GM21528 (cell line): Measurements from ENCODE around the gene GARIN5A.

ENCODE experiments used
- ATAC-seq: cut with Tn5 transposase; IDR thresholded peaks from one replicate; pipeline ENCODE4 v1.9.1; 2021; ENCODE audit warnings: mild to moderate bottlenecking, moderate library complexity; ENCODE audit not compliant: unreplicated experiment, low FRiP score

Gene GARIN5A

DNA sequence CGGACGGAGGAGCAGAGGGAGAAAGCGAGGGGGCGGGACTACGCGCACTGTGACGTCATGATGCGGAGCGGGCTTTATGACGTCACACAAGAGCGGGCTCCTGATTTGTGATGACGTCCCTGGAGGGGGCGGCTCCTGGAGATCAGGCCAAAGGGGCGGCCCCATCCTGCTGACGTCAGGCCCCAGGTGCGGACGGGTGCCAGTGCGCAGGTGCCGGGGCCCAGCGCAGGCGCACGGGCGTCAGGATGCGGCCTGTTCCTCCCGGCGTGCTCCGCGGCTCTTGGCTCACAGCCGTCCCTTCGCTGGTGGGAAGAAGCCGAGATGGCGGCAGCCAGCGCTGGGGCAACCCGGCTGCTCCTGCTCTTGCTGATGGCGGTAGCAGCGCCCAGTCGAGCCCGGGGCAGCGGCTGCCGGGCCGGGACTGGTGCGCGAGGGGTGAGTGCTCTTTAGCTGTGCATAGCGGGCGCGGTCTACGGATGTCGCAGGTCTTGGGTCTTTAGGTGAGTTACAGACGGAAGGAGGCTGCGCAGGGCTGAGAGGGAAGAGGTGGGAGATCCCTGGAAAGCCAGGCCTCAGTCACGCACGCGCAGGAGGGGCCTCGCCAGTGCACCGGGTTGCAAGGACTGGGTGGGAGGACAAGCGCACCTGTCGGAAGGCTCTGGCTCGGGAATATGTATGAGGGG is at the start of gene GARIN5A, which contains the start of gene EMC10:
GARIN5A (minus strand) TSS at position 625 of the 683 bp plus-strand sequence; CDS start at position 165, 460 bp downstream.
EMC10 (plus strand) TSS at position 284 of the 683 bp plus-strand sequence; CDS start at position 322, 38 bp downstream.
- ATAC-seq, result peak; percentile 67

DNA sequence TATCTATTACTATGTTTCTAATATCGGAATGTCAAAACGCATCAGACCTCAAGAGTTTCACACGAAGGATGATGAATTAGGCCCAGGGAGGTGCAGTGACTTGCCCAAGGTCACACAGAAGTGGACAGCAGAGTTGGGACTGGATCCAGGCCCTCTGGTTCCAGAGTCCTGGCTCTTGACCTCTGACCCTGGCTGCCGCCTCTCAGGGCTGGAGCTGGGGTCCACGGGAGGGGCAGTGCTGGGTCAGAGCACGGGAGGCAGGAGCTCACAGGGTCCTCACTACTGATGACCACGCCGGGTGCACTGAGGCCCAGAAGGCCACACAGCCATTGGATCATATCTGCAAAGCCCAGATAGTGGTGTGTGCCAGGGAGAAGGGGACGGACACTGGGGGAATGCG is 46.2 kb upstream of the GARIN5A start:
- ATAC-seq, result no peak

DNA sequence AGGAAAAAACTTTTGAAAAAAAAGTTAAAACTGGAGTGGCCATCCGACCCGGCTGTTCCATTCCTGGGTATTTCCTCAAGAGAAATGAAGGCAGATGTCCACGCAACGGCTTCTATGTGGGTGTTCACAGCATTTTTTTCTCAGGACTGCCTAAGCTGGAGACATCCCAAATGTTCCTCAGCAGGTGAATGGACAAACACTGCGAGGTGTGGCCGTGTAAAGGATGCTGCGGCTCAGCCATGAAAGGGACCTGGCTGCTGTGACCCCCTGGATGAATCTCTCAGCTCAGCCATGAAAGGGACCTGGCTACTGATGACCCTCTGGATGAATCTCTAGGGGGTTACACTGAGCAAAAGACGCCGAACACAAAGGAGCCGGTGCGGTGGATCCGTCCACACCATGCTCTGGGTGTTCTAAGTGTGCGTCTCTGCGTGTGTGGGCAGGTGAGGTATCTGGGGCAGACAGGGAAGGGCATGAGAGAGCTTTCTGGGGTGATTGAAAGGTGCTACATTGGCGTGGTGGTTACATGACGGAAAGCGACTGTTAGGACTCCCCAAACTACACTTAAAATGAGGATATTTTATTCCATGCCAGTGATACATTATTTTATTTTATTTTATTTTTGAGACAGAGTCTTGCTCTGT is 44.3 kb upstream of the GARIN5A start:
- ATAC-seq, result no peak

DNA sequence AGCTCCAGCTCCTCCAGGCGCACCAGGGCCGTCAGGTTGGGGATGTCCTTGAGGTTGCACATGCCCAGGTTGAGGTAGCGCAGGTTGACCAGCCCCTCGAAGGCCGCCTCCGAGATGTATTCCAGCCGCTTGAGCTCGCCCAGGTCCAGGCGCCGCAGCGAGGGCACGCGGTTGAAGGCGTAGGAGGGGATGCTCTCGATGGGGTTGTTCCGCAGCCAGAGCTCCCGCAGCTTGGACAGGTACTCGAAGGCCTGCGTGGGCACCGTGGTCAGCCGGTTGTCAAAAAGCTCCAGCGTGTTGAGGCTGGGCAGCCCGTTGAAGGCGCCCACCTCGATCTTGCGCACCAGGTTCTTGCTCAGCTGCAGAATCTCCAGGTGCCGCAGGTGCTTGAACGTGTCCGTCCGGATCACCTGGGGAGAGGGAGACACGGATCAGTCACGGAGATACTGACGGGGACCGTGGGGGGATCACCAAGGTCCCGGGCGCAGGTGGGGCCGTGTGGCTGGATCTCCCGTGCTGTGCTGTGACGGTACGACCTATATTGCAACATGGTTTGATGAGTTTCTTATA is 42.4 kb upstream of the GARIN5A start:
- ATAC-seq, result no peak

DNA sequence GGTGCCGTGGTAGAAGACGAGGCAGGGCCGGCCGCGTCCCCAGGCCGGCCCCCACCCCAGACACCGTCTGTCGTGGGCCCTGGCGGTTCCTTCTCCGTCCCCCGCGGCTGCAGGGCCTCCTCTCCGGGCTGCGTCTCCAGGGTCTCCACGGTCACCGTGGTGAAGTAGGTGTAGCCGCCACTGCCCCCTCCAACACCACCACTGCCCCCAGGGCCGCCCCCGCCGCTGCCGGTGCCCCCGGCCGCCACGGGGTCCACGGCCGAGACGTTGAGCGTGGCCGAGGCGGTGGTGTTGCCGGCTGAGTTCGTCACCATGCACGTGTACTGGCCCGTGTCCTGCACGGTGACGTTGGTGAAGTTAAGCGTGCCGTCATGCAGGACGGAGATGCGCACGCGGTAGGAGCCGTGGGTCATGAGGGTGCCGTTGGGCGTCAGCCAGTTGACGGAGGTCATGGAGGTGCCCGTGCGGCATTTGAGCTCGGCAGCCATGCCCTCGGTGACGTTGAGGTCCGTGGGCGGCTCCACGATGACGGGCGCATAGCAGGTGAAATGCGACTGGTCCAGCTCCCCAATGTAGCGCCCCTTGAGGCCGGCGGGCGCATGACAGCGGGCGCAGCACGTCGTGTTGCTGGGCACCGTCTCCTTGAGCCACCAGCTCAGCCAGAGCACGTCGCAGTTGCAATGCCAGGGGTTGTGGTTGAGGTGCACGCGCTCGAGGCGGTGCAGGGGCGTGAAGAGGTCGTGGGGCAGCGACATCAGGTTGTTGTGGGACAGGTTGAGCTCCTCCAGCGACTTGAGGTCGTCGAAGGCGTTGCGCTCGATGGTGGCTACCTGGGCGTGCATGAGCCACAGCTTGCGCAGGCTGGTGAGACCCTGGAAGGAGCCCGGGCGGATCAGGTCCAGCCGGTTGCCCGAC is 41.7 kb upstream of the GARIN5A start:
- no peak for ATAC-seq

DNA sequence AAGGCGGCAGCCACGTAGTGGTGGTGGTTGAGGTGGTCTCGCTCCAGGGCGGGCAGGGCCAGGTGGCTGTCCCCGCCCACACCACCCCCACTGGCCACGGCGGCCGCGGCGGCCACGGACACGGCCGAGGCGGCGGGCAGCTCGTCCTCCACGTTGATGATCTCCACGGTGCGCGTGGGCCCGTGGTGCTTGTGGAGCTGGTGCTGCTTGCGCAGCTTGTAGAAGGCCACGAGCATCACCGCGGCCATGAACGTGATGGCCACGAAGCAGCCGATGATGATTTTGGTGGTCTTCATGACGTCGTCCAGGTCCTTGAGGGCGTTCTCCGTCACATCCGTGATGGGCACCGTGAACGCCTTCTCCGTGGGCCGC is 41.0 kb upstream of the GARIN5A start:
- no peak for ATAC-seq

DNA sequence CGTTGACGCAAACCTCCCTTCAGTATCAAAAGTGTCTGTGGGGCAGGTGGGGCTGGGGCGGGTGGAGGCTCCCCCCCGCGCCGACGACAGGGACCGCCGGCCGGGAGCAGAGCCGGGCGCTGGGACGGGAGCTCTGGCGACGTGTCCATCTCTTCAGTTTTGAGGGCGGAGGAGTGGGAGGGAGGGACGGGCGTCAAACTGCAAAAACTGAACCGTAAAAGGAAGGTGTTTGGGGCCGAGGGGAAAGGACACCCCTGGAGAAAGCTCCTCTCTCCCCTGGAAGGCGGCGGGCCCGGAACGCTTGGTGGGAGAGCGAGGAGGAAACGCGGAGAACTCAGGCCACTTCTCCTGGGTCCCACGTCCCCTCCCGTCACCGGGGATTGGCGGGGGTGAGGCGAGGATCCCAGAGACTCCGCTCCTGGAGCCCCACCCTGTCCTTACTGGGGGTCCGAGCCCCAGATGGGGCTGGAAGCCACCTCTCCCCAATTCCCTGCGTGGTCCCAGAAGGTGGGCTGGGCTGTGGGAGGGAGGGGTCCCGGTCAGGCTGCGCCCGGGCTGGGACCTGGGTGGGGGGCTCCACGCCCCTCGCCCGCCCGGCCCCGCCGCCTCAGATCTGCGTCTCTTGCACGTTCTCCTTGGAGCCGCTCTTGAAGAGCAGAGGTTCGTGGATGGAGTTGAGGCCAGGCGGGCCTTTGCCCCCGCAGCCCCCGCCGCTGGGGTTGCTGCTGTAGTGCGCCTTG is 40.5 kb upstream of the GARIN5A start:
- ATAC-seq, result no peak

DNA sequence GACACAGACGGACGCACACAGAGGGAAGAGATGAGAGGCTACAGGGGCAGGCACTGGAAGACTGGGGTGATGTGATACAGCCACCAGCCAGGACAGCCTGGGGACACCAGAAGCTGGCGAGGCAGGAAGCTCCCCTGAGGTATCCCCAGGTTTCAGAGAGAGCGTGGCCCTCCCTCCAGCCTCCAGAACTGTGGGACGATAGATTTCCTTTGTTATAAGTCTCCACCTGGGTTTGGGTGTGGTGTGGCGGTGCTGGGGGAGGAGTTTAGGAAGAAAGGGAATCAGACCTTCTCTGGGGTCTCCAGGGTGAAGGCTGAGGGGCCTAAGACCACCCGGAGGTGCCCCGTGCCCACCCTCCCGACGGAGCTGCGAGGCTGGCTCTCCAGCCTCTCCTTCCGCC is 39.8 kb upstream of the GARIN5A start:
- ATAC-seq, result no peak

DNA sequence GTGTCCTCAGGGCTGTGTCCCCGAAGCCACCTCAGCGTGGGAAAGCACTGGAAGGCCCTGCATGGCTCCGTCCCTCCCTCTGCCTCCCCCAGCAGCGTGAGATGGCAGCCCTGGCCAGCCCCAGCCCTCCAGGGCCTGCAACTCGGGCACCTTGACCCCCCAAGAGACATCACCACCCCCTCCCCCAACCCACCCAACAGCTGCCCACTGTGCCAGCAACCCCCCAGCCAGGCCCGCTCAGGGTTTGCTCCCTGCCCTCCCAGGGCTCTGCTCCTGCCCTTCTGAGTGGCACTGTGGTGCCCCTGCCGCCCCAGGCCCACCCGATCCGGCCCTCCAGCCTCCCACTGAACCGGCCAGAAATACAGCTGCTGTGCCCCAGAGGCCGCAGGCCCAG is 38.5 kb upstream of the GARIN5A start:
- no peak for ATAC-seq

DNA sequence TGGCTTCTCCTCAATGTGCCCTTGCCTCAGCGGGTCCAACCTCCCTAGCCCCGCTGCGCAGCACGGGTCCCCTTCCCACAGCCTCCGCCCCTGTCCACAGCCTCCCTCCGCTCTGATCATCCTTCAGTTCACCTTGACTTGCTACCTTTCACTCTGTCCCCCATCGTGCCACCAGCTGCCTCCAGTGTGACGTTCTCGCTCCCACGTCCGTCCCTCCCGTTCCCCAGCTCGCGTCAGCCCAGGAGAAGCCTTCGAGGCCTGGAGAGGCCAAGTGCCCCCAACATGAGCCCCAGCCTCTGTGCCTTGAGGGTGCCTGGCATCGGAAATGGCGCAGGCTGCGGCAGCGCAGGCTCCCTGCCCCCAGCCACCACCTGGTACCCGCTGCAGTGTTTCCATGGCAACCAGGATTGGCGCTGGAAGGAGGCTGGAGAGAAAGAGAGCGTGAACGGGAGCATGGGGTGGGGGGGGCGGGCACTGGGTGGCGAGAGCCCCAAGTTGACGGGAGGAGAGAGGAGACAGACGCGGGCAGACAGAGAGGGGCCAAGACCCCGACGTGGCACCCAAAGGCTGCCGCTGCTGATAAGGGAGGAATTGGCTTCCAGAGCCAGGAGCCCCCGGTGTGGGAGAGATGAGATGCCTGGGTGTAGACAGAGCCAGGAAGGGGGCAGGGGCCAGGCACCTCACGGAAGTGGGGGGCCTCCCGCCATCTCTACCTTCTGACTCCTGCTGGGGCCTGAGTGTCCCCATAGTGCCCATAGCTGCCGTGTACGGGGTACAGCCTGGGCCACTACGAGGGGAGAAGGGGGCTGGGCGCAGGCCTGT is 37.9 kb upstream of the GARIN5A start:
- no peak for ATAC-seq

DNA sequence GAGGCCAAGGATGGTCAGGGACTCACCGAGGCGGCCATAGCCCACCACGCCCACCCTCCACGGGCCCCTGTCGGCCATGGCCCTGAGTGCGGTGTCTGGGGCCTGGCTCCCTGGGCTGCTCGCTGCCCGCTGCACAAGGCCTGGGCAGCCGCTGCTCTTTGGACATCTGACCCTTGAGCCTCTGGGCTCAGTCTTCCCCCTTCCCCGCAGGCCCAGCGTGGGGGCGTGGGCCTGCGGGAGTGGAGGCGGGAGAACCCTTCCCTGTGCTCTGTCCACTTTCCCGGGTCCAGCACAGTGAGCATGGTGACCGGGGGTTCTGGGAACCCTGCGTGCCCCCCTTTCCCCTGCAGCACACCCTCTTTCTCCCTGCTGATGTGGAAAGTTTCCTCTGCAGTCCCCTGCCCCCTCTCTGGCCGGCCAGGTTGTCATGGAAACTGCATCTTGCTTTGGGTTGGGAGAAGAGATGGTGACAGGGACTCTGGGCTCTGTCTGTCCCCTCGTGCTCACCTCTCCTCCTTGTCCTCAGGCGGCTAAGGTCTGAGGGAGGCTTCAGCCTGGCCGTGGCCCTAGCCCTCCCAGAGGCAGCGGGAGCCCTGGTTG is 37.2 kb upstream of the GARIN5A start, which contains the start of gene ASPDH:
ASPDH (minus strand) TSS at position 168 of the 600 bp plus-strand sequence; CDS start at position 78, 90 bp downstream.
- no peak for ATAC-seq

DNA sequence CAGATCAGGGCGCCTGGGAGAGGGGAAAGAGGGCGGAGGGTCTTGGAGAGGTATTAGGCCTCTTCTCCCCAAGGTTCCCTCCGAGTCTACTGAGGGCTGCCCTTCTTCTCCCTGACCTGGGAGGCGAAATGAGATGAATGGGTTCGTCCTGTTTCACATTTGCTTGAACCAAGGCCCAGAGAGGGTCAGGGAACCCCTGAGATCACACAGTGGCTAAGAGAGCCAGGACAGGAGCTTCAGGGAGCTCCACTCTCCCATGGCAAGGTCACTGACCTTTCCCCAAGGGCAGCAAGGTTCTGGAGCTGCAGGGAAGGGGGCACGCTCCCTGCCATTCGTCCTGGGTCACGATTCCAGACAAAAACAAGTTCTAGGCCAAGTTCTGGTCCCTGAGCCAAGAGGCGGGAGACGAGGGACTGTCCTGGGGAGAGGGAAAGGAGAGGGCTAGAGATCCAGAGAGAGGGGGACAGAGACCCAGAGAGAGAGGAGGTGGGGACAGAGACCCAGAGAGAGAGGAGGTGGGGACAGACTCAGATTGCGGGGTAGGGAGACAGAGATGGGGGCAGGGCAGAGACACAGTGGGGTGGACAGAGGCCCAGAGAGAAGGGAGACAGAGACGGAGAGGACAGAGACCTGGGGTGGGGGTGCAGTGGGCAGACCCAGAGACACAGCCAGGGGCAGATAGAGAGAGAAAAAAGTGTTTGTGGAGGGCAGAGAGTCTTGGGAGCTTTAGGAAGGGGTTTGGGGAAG is 36.5 kb upstream of the GARIN5A start:
- no peak for ATAC-seq

DNA sequence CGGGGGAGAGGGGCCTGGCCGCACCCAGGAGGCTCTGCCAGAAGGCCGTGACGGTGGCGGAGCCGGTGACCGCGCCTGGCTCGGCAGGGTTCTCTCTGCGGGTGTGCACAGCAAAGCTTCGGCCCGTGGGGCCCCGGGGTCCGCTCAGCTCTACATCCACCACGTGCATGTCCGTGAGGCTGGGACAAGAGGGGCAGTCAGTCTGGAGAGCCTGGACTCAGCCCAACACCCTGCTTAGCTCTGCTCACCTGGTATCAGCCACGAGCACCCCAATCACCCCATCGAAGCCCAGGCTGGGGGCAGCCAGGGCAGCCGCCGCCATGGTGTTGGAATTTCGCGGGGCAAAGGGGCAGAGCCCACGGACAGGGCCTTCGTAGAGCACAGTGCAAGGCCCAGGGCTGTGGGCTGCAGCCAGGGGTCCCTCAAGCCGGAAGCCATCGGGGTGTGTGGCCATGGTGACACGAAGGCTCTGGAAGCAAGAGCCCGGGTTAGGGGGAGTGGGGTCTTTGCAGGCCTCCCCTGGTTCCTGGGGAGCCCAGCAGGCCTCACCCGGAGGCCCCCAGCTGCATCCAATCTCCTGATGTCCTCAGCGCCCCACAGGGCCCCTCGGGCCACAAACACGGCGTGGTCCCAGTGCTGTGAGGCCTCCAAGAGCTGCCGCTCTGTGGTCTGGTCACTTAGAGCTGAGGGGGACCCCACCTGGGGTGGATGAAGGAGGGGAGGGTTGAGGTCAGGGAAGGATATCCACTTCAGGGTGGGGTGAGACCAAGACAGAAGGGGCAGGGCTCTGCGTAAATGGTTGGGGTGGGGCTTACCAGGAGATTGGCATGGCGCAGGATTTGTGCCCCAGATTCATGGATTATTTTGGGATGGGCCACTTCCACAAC is 35.7 kb upstream of the GARIN5A start:
- ATAC-seq, result no peak

DNA sequence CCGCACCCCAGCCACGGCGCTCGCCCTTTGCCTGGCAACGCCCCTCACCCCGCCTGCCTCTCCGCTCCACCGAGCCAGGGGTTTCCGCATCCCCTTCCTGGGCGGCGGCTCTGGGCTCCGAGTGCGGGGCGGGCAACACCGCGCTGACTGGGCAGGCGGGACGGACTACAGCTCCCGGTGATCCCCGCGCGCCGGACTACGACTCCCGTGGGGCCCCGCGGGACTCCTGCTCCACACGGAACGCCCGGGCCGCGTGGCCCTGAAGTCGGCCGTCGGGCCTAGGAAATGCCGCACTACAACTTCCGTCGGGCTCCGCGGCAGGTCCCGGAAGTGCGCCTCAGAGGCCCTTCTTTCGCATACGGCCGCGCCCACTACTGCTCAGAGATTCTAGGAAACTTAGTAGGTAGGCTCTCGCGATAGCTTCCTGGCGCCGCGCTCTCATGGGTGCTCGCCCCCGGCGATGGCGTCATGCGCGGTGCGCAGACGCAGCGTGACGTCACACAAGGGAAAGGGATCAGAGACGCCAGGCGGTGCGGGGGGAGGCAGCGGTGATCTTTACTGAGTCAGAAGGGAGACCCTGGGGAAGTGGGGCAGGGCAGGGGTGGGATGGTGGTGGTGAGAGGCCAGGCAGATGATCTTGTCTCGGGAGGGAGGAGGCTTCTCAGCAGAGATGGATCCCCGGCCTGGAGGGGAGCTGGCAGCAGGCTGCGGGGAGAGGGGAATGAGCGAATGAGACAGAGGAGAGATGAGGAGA is 34.6 kb upstream of the GARIN5A start, which contains the start of gene JOSD2:
JOSD2 (minus strand) TSS at position 123 of the 754 bp plus-strand sequence. CDS start 760 bp downstream, outside the sequence.
- peak; percentile 71 for ATAC-seq

DNA sequence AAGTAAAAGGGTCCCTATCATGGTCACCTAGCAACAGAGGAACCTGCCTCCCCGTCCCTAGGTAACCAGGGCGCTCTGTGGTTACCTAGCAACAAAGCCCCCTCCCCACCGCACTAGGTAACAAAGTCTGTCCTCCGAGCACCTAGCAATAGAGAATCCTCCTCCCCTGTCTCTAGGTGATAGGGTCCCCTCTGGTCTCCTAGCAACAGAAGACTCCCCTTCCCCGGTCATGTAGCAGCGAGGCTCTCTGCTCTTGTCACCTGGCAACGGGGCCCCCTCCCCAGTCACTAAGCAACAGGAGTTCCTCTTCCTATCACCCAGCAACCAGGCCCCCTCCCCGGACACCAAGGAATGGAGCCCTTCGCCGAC is 34.0 kb upstream of the GARIN5A start:
- no peak for ATAC-seq

DNA sequence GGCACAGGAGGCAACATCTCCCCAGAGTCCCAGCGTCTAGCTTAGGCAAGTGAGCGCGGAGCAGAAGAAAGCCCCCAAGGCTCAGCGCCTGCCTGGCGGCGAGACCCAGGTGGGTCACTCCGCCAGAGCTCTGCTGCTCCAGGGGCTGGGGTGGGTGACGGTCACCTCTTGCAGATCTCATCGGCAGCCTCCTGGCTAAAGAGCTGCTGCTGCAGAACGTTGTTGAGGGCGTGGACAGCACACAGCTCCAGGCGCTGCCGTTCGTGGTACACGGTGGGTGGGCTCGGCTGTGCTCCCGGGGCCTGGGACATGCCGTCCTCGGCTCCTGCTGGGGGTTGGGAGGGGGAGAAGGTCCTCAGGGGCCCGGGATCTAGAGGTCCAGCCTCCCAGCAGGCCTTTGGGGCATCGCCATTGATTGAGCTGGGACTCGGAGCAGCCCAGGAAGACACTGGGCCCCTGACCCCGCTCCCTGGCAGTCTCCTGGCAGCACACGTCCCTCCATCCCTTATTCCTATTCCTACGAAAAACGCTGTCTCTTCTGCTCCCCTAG is 33.5 kb upstream of the GARIN5A start:
- ATAC-seq, result no peak
